ENCODE data around the gene TSR3.

The TSR3 gene

GRCh38 chr16:1385232-1385631 is 33.6 kb upstream of the TSR3 start:
- no peaks in the 10 kb centered on the region for H3K27me3 ChIP-seq (ENCODE audit: insufficient read depth, low read length, poor library complexity)
- no peak overlapping the region for H3K4me3 ChIP-seq (ENCODE audit: low read depth in 1 of 2, low read length in 2 of 2)
- peaks cover 48% of the 10 kb centered on the region for H3K36me3 ChIP-seq (ENCODE audit: insufficient read depth, low read length)
- no peak overlapping the region for H3K4me2 ChIP-seq (ENCODE audit: insufficient read depth, low read length)
- H3K27ac ChIP-seq (ENCODE audit: low read length) = no peak overlapping the region
- no peak overlapping the region for H2AFZ ChIP-seq (ENCODE audit: low read depth, low read length)
- TF ChIP-seq CTCF (IDR thresholded peaks at IDR 0.05; ENCODE audit: borderline replicate concordance, extremely low read depth, low read length, poor library complexity, severe bottlenecking) = no peak
- no peak for ATAC-seq (ENCODE audit: insufficient read depth, low read depth)
- peaks cover 20% of the 10 kb centered on the region for H4K20me1 ChIP-seq (ENCODE audit: insufficient read depth, low read length)
- no peak for DNase-seq
- no peaks in the 10 kb centered on the region for H3K79me2 ChIP-seq (ENCODE audit: insufficient read depth, low read length)
- no peaks in the 10 kb centered on the region for H3K4me1 ChIP-seq (ENCODE audit: insufficient read depth, low read length)
- H3K9ac ChIP-seq (ENCODE audit: low read depth, low read length) = no peak overlapping the region
- H3K9me3 ChIP-seq (ENCODE audit: insufficient read depth, low read length, severe bottlenecking) = no peaks in the 10 kb centered on the region

DNA sequence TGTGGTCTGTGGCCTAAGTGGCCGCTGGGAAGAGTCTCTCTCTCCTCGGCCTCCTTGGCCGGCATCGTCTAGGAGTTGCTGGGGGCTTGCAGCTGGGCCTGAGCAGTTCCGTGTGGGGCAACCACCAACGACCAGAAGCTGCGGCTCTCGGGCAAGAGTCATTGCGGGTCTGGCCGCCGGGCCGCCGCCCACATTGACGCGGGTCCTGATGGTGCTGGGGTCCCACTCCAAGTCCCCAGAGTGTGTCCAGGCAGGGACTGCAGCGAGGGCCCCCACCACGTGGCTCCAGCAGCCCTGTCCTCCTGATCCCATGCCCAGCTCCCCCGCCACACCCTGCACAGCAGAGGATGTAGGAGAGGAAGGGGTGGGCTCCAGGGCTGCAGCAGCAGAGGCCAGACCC is 31.9 kb upstream of the TSR3 start:
- Histone ChIP-seq H4K20me1 (ENCODE audit: insufficient read depth, low read length) (peaks cover 19% of the 10 kb centered on the region), H2AFZ (ENCODE audit: low read depth, low read length) (no peak overlapping the region), H3K36me3 (ENCODE audit: insufficient read depth, low read length) (peaks cover 34% of the 10 kb centered on the region), H3K79me2 (ENCODE audit: insufficient read depth, low read length) (no peaks in the 10 kb centered on the region), H3K9me3 (ENCODE audit: insufficient read depth, low read length, severe bottlenecking) (no peaks in the 10 kb centered on the region), H3K4me2 (ENCODE audit: insufficient read depth, low read length) (no peak overlapping the region), H3K27ac (ENCODE audit: low read length) (no peak overlapping the region), H3K9ac (ENCODE audit: low read depth, low read length) (no peak overlapping the region), H3K4me1 (ENCODE audit: insufficient read depth, low read length) (no peaks in the 10 kb centered on the region), H3K27me3 (ENCODE audit: insufficient read depth, low read length, poor library complexity) (no peaks in the 10 kb centered on the region), H3K4me3 (ENCODE audit: low read depth in 1 of 2, low read length in 2 of 2) (no peak overlapping the region)
- DNase-seq (no peak), ATAC-seq (ENCODE audit: insufficient read depth, low read depth) (no peak)
- no peak for TF ChIP-seq EZH2 (IDR thresholded peaks at IDR 0.05; ENCODE audit: borderline replicate concordance, low read depth, low read length, severe bottlenecking)
- no peak for TF ChIP-seq CTCF (IDR thresholded peaks at IDR 0.05; ENCODE audit: borderline replicate concordance, extremely low read depth, low read length, poor library complexity, severe bottlenecking)

DNA sequence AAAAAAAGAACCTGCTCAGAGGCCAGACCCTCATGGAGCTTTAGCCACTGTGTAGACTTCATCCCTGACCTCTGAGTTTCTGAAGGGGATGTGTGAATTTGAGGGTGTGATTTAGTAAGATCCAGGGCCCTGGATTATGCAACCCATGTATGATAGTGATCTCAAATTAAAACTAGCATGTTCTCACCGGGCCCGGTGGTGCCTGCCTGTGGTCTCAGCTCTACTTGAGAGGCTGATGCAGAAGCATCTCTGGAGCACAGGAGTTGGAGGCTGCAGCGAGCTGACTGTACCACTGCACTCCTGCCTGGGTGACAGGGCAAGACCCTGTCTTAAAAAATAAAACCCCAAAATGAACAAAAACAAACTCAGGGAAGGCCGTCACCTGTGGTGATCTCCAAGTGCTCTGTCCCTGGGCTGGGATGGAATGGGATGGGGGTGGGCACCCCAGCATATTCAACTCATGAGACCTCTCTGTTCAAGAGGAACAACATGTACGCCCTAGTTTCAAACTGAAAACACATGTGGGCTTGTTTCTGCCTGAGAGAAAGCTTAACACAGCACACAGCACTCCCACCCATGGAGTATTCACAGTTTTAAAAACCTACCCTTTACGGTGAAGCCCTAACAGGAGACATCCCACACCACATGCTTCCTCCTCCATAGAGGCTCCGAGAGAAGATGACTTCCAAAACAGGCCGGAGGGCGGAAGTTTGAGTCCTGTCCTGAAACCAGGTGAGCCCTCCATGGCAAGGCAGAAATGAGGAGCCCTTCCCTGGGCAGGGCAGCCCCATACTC is 30.1 kb upstream of the TSR3 start:
- Histone ChIP-seq H3K27me3 (ENCODE audit: insufficient read depth, low read length, poor library complexity) (no peaks in the 10 kb centered on the region), H3K79me2 (ENCODE audit: insufficient read depth, low read length) (no peaks in the 10 kb centered on the region), H3K36me3 (ENCODE audit: insufficient read depth, low read length) (peaks cover 26% of the 10 kb centered on the region), H3K27ac (ENCODE audit: low read length) (no peak overlapping the region), H4K20me1 (ENCODE audit: insufficient read depth, low read length) (peaks cover 9% of the 10 kb centered on the region), H2AFZ (ENCODE audit: low read depth, low read length) (no peak overlapping the region), H3K4me3 (ENCODE audit: low read depth in 1 of 2, low read length in 2 of 2) (no peak overlapping the region), H3K4me2 (ENCODE audit: insufficient read depth, low read length) (no peak overlapping the region), H3K4me1 (ENCODE audit: insufficient read depth, low read length) (no peaks in the 10 kb centered on the region), H3K9me3 (ENCODE audit: insufficient read depth, low read length, severe bottlenecking) (no peaks in the 10 kb centered on the region), H3K9ac (ENCODE audit: low read depth, low read length) (no peak overlapping the region)
- ATAC-seq (ENCODE audit: insufficient read depth, low read depth) = no peak
- no peak for DNase-seq
- TF ChIP-seq EZH2 (IDR thresholded peaks at IDR 0.05; ENCODE audit: borderline replicate concordance, low read depth, low read length, severe bottlenecking) (no peak), CTCF (IDR thresholded peaks at IDR 0.05; ENCODE audit: borderline replicate concordance, extremely low read depth, low read length, poor library complexity, severe bottlenecking) (no peak)

Measured in DND-41 (cell line).